Measurements from ENCODE around the gene MAPKAPK3.

MAPKAPK3 gene

DNA sequence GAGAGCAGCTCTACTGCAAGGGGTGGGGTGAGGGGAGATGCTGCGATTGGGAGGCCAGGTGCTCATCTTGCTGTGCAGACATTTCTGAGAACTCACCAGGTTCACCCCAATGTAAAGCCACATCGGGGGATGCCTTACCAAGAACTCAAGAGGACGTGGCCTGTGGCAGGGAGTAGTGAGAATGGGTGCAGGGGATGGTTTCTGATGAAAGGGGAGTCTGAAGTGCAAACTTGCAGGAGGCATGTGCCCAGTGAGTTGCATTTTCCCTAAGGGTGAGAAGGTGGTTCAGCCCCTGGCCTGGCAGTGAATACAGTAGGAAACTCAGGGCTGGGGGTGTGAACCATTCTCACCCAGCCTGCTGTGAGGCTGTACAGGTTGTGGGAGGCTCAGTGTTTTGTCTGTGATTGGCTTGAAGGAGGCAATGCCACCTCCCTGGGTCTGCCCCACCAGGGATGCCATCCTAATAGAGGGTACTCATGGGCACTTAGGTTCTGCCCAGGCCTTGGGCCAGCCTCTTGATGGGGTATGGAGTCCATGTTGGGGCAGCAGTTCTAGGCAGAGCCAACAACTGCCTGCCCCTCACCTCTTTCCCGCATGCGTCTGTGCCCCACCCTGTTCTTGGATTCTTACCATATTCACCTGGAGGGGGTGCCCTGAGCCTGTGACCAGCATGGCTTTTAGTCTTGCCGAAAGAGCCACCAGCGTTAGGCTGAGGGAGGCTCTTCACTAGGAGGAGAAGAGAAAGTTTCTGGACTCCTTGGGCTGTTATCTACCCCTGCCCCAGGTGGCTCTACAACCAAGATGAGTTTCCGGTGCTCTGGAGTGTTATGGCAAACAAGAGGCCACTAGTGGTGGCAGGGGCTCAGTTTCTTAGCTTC, 43.1 kb upstream of the MAPKAPK3 start:
- ATAC-seq, result no peak
- TF ChIP-seq BACH2 (CRISPR knock-in tag; IDR thresholded peaks at IDR 0.05; ENCODE audit: borderline replicate concordance) (no peak), PPARA (CRISPR knock-in tag; IDR thresholded peaks at IDR 0.05; ENCODE audit: borderline replicate concordance) (no peak)

DNA sequence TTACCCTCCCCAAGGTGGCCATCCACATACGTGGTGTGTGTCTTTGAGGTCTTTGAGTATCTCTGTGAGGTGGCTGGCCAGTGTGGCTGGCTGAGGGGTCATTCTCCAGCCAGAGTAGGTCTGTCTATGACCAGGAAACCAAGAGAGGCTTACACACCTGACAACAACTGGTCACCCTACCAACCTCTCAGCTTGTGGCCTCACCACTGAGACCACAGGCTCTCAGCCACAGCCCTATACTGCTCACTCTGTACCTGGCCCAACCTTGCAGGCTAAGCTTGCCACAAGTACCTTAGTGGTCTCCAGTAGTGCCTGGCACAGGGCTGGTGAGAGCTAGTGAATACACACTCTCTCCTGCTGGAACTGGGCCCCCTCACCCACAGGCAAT, 42.5 kb upstream of the MAPKAPK3 start:
- no peak for TF ChIP-seq RARB (CRISPR knock-in tag; IDR thresholded peaks at IDR 0.05)
- no peak for TF ChIP-seq ZNF565 (CRISPR knock-in tag; conservative IDR thresholded peaks at IDR 0.05; ENCODE audit: low read depth)
- TF ChIP-seq, protein P1, sequence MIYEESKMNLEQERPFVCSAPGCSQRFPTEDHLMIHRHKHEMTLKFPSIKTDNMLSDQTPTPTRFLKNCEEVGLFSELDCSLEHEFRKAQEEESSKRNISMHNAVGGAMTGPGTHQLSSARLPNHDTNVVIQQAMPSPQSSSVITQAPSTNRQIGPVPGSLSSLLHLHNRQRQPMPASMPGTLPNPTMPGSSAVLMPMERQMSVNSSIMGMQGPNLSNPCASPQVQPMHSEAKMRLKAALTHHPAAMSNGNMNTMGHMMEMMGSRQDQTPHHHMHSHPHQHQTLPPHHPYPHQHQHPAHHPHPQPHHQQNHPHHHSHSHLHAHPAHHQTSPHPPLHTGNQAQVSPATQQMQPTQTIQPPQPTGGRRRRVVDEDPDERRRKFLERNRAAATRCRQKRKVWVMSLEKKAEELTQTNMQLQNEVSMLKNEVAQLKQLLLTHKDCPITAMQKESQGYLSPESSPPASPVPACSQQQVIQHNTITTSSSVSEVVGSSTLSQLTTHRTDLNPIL (CRISPR knock-in tag; IDR thresholded peaks at IDR 0.05; ENCODE audit: low read depth), result no peak
- no peak for TF ChIP-seq ESRRG (CRISPR knock-in tag; IDR thresholded peaks at IDR 0.05)
- TF ChIP-seq, protein P2, sequence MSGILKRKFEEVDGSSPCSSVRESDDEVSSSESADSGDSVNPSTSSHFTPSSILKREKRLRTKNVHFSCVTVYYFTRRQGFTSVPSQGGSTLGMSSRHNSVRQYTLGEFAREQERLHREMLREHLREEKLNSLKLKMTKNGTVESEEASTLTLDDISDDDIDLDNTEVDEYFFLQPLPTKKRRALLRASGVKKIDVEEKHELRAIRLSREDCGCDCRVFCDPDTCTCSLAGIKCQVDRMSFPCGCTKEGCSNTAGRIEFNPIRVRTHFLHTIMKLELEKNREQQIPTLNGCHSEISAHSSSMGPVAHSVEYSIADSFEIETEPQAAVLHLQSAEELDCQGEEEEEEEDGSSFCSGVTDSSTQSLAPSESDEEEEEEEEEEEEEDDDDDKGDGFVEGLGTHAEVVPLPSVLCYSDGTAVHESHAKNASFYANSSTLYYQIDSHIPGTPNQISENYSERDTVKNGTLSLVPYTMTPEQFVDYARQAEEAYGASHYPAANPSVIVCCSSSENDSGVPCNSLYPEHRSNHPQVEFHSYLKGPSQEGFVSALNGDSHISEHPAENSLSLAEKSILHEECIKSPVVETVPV (CRISPR knock-in tag; IDR thresholded peaks at IDR 0.05), result no peak
- TF ChIP-seq ZFP30 (CRISPR knock-in tag; IDR thresholded peaks at IDR 0.05), result no peak
- ATAC-seq, result no peak

DNA sequence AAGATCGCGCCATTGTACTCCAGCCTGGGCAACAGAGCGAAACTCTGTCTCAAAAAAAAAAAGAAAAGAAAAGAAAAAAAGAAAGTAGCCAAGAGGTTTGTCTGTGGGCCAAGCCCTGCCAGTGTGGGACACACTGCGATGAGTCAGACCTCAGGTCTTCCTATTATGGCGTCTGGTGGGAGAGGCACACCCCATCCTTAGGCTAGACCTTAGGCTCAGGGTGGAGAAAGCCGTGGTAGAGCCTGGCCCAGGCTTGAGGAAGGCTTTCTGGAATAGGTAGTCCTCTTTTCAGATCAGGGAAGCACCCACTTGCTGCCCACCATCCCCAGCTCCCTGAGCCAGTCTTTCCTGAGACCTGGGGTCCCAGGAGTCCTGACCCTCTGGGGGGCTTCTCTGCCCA, 41.6 kb upstream of the MAPKAPK3 start:
- no peak for TF ChIP-seq SNAI2 (CRISPR knock-in tag; IDR thresholded peaks at IDR 0.05)
- TF ChIP-seq CSDC2 (CRISPR knock-in tag; IDR thresholded peaks at IDR 0.05), result no peak
- TF ChIP-seq TCF4 (CRISPR knock-in tag; IDR thresholded peaks at IDR 0.05; ENCODE audit: borderline replicate concordance), result no peak
- TF ChIP-seq, protein P2 (CRISPR knock-in tag; IDR thresholded peaks at IDR 0.05), result no peak
- TF ChIP-seq ZNF70 (CRISPR knock-in tag; IDR thresholded peaks at IDR 0.05), result no peak
- TF ChIP-seq ISL1 (CRISPR knock-in tag; IDR thresholded peaks at IDR 0.05), result no peak
- TF ChIP-seq TSHZ2 (CRISPR knock-in tag; IDR thresholded peaks at IDR 0.05), result no peak
- TF ChIP-seq, protein P3, sequence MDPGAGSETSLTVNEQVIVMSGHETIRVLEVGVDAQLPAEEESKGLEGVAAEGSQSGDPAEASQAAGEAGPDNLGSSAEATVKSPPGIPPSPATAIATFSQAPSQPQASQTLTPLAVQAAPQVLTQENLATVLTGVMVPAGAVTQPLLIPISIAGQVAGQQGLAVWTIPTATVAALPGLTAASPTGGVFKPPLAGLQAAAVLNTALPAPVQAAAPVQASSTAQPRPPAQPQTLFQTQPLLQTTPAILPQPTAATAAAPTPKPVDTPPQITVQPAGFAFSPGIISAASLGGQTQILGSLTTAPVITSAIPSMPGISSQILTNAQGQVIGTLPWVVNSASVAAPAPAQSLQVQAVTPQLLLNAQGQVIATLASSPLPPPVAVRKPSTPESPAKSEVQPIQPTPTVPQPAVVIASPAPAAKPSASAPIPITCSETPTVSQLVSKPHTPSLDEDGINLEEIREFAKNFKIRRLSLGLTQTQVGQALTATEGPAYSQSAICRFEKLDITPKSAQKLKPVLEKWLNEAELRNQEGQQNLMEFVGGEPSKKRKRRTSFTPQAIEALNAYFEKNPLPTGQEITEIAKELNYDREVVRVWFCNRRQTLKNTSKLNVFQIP (CRISPR knock-in tag; IDR thresholded peaks at IDR 0.05; ENCODE audit: borderline replicate concordance, low read depth), result no peak
- TF ChIP-seq ZFP3 (CRISPR knock-in tag; IDR thresholded peaks at IDR 0.05), result no peak
- no peak for TF ChIP-seq ZNF565 (CRISPR knock-in tag; conservative IDR thresholded peaks at IDR 0.05; ENCODE audit: low read depth)
- TF ChIP-seq OSR1 (CRISPR knock-in tag; IDR thresholded peaks at IDR 0.05), result no peak
- ATAC-seq, result no peak

GRCh38 chr3:50577348-50577747, 39.6 kb upstream of the MAPKAPK3 start:
- TF ChIP-seq ZNF70 (CRISPR knock-in tag; IDR thresholded peaks at IDR 0.05), result no peak
- TF ChIP-seq GLIS3 (CRISPR knock-in tag; IDR thresholded peaks at IDR 0.05), result no peak

More at GRCh38 chr3:50577348-50577747, 39.6 kb upstream of the MAPKAPK3 start:
- no peak for ATAC-seq
